Gastrocnemius medialis (tissue), 4 donors: ENCODE data around the gene ATP10A.

Experiments
- CTCF ChIP-seq, 5 experiments: fragments of 450-650 bp in 3 of 5; fragments of 200-600 bp in 2 of 5; sonication (generic) in 2 of 5; IDR thresholded peaks in 4 of 5; conservative IDR thresholded peaks in 1 of 5; 1 replicate in 4 of 5; 2 replicates in 1 of 5; pipeline ENCODE4 v1.5.1; 2016 to 2019; ENCODE audit warnings: antibody characterized with exemption in 5 of 5, mild to moderate bottlenecking in 3 of 5, moderate library complexity in 3 of 5
- POLR2A ChIP-seq, 2 donors: fragments of 450-650 bp; IDR thresholded peaks; one replicate each; pipeline ENCODE4 v1.6.1; 2017; ENCODE audit warnings: antibody characterized with exemption in 2 of 2, mild to moderate bottlenecking in 2 of 2, moderate library complexity in 2 of 2

- TF ChIP-seq POLR2A (IDR thresholded peaks at IDR 0.05), result no peak
- TF ChIP-seq CTCF (IDR thresholded peaks at IDR 0.05 in 4 of 5, conservative IDR thresholded peaks at IDR 0.05 in 1 of 5), result no peak
These were observed 145.5 kb downstream of the ATP10A start for GRCh38 chr15:25717457-25718168.
